B cell (primary cell): ENCODE results near the gene CST5. TPM values are rescaled to one million over a fixed set of nuclear protein-coding genes. Genes with fewer than 3 reads are reported as not detected.
"Not testable (repeated sequence)": the region's sequence is repeated elsewhere in the genome, so short reads cannot be mapped to it uniquely, and the experiment has no call there.

Experiments used
- ATAC-seq: fragments of 200-7000 bp; cut with Tn5 transposase; one replicate; pipeline ENCODE4 v1.10.0; 2021; ENCODE audit warnings: low read depth, mild to moderate bottlenecking, moderate number of reproducible peaks, moderate library complexity
- CTCF ChIA-PET: fragments of 350-600 bp; sonication (Branson Sonifier 250); formaldehyde crosslinking; loops from one replicate; lab custom pipeline; 2021; ENCODE audit warnings: antibody characterized with exemption, inconsistent platforms; lab: Charles Lee
- POLR2A ChIA-PET: fragments of 350-600 bp; sonication (Branson Sonifier 250); formaldehyde crosslinking; loops from one replicate; lab custom pipeline; 2021; ENCODE audit warnings: antibody characterized with exemption; lab: Charles Lee
- DNase-seq: peaks from one replicate; pipeline ENCODE4 v3.0.0; 2013
- H2AFZ ChIP-seq: 2 replicates; pipeline ENCODE4 v1.6.1; 2012; ENCODE audit warnings: mild to moderate bottlenecking, low read depth, low read length; ENCODE audit not compliant: insufficient read depth, poor library complexity, severe bottlenecking
- H3K27ac ChIP-seq, 2 donors: 1 replicate in 1 of 2; 2 replicates in 1 of 2; pipeline ENCODE4 v1.5.1; 2012 to 2013; ENCODE audit warnings: low read length in 2 of 2, mild to moderate bottlenecking in 2 of 2, moderate library complexity in 1 of 2
- H3K27me3 ChIP-seq, 4 experiments: fragments of 200-600 bp in 1 of 4; sonication (generic) in 1 of 4; replicated peaks in 1 of 4; 1 replicate in 2 of 4; 2 replicates in 2 of 4; pipeline versions ENCODE4 v1.6.1 to v1.7.0; 2013 to 2016; ENCODE audit warnings: low read length in 3 of 4, mild to moderate bottlenecking in 2 of 4, mixed read lengths in 1 of 4, moderate library complexity in 1 of 4; ENCODE audit not compliant: insufficient read depth in 4 of 4, control insufficient read depth in 3 of 4; ENCODE audit errors: control extremely low read depth in 1 of 4
- H3K36me3 ChIP-seq, 2 experiments: replicated peaks in 1 of 2; 1 replicate in 1 of 2; 2 replicates in 1 of 2; pipeline versions ENCODE4 v1.6.1 to v1.7.1; 2013; ENCODE audit warnings: low read length in 1 of 2; ENCODE audit not compliant: insufficient read depth in 2 of 2, control insufficient read depth in 1 of 2; ENCODE audit errors: control extremely low read depth in 1 of 2, extremely low read depth in 1 of 2
- H3K4me1 ChIP-seq, 2 donors: fragments of 200-600 bp in 1 of 2; sonication (generic) in 1 of 2; 1 replicate in 1 of 2; 2 replicates in 1 of 2; pipeline versions ENCODE4 v1.5.1 to v1.6.1; 2013 to 2017; ENCODE audit warnings: low read length in 2 of 2; ENCODE audit not compliant: control insufficient read depth in 2 of 2, insufficient read depth in 2 of 2
- H3K4me2 ChIP-seq: replicated peaks from 2 replicates; pipeline ENCODE3; 2012; ENCODE audit warnings: mild to moderate bottlenecking, low read depth, low read length; ENCODE audit not compliant: poor library complexity, severe bottlenecking
- H3K4me3 ChIP-seq, 5 experiments: fragments of 200-600 bp in 1 of 5; sonication (generic) in 1 of 5; 1 replicate in 3 of 5; 2 replicates in 2 of 5; pipeline versions ENCODE4 v1.5.1 to v1.7.0; 2011 to 2016; ENCODE audit warnings: low read length in 4 of 5, mild to moderate bottlenecking in 4 of 5, low read depth in 2 of 5, control low read depth in 1 of 5, moderate library complexity in 1 of 5; ENCODE audit not compliant: insufficient read depth in 1 of 5; ENCODE audit errors: control extremely low read depth in 1 of 5, extremely low read depth in 1 of 5
- H3K79me2 ChIP-seq: fragments of 200-600 bp; sonication (generic); one replicate; pipeline ENCODE4 v1.6.0; 2016; ENCODE audit warnings: low read length; ENCODE audit not compliant: control insufficient read depth, insufficient read depth
- H3K9ac ChIP-seq: fragments of 200-600 bp; sonication (generic); 2 replicates; pipeline ENCODE4 v1.6.1; 2017; ENCODE audit warnings: mild to moderate bottlenecking, low read length, moderate library complexity
- H3K9me3 ChIP-seq, 3 donors: one replicate each; pipeline versions ENCODE4 v1.6.1 to v1.7.1; 2013; ENCODE audit warnings: low read length in 2 of 3; ENCODE audit not compliant: control insufficient read depth in 2 of 3, insufficient read depth in 1 of 3; ENCODE audit errors: control extremely low read depth in 1 of 3
- H4K20me1 ChIP-seq: 2 replicates; pipeline ENCODE4 v1.6.0; 2012; ENCODE audit warnings: mild to moderate bottlenecking, low read length; ENCODE audit not compliant: insufficient read depth, control insufficient read depth, poor library complexity, severe bottlenecking
- H3K27ac Mint-ChIP-seq: one replicate; pipeline ENCODE4 v1.8.0; 2021; ENCODE audit warnings: mixed read lengths
- H3K27me3 Mint-ChIP-seq: one replicate; pipeline ENCODE4 v1.8.0; 2021; ENCODE audit warnings: mixed read lengths
- H3K4me1 Mint-ChIP-seq: one replicate; pipeline ENCODE4 v1.8.0; 2021; ENCODE audit warnings: mixed read lengths
- H3K4me3 Mint-ChIP-seq: one replicate; pipeline ENCODE4 v1.8.0; 2021; ENCODE audit warnings: mixed read lengths
- H3K9me3 Mint-ChIP-seq: one replicate; pipeline ENCODE4 v1.8.0; 2022; ENCODE audit warnings: mixed read lengths; ENCODE audit not compliant: insufficient read depth
- EZH2 ChIP-seq: IDR thresholded peaks from 2 replicates; pipeline ENCODE4 v1.6.1; 2012; ENCODE audit warnings: borderline replicate concordance, low read depth, mild to moderate bottlenecking, moderate library complexity, low read length; ENCODE audit not compliant: insufficient read depth, poor library complexity, severe bottlenecking
- WGBS: methylation state at CpG from one replicate; pipeline ENCODE4 v1.1.5; 2013; ENCODE audit warnings: missing lambda C conversion rate; ENCODE audit not compliant: insufficient coverage; 5-methylcytosine and 5-hydroxymethylcytosine counted together
- intact Hi-C: fragments of 100-400 bp; cut with micrococcal nuclease; formaldehyde crosslinking; loops from one replicate; pipeline ENCODE4 v1.10.0; 2022
- polyA plus RNA-seq: library from polyadenylated mRNA; depleted of rRNA; stranded (reverse); fragments of >200 nt; gene quantifications from 2 replicates; pipeline ENCODE4 v1.2.3, GENCODE V29; 2012
- total RNA-seq, 2 donors: library from RNA; stranded (reverse); fragments of 120-200 nt in 1 of 2; gene quantifications; 1 replicate in 1 of 2; 2 replicates in 1 of 2; pipeline versions ENCODE4 v1.2.3 to v1.2.4, GENCODE V29; 2013 to 2022
- TF ChIP-seq, protein P1 (sequence below): fragments of 200-600 bp; IDR thresholded peaks from one replicate; pipeline ENCODE4 v1.8.0; 2022; ENCODE audit warnings: antibody characterized with exemption, mild to moderate bottlenecking

The CST5 gene
- total and polyA plus RNA-seq, 2 donors (not counting 1 experiment from before 2014, with no cell fraction given): not detected

DNA sequence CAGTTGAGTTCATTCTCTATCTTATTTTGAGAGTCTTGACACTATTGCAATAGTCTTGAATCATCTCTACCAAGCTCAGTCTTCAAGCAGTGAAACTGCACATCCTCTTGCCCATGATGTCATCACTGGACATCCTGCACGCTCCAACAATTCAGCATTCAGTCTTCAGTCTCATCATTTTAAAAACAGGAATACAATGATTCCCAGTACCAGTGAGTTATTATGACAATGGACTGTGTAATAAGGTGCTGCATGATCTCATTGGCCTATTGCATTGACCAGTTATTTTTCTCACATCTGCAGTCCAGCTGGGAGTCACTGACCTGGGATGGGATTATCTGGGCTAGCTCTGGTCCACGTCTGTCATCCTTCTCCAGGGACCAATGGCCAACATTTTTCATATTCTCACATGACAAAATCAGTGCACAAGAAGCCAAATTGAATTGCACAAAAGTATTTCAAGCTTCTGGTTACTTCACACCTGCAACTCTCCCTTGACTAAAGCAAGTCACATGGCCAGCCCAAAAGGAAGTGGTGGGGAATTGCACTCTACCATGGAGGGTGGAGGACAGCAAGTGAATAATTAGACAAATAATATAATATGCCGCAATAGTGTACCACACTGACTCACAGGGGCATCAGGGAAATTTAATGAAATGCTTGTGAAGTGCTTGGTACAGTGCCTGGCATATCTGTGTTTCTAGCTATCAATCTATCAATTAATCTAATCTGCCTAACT is 46.6 kb downstream of the CST5 start:
- H2AFZ ChIP-seq: no peak overlapping the region
- Mint-ChIP-seq H3K4me3 (no peak overlapping the region), H3K9me3 (no peaks in the 10 kb centered on the region), H3K4me1 (no peaks in the 10 kb centered on the region), H3K27ac (no peak overlapping the region), H3K27me3 (peaks cover 5% of the 10 kb centered on the region)
- H3K4me1 ChIP-seq: no peaks in the 10 kb centered on the region
- POLR2A ChIA-PET: no interaction called here
- no peaks in the 10 kb centered on the region for H3K79me2 ChIP-seq
- no peak overlapping the region for H3K27ac ChIP-seq
- no peak overlapping the region for H3K9ac ChIP-seq
- no peak for DNase-seq
- H3K9me3 ChIP-seq: no peaks in the 10 kb centered on the region
- H3K36me3 ChIP-seq: no peaks in the 10 kb centered on the region
- H3K4me2 ChIP-seq: no peak overlapping the region
- CTCF ChIA-PET: no interaction called here
- no peaks in the 10 kb centered on the region for H4K20me1 ChIP-seq
- no peak for ATAC-seq
- no peaks in the 10 kb centered on the region for H3K27me3 ChIP-seq
- TF ChIP-seq, protein P1, sequence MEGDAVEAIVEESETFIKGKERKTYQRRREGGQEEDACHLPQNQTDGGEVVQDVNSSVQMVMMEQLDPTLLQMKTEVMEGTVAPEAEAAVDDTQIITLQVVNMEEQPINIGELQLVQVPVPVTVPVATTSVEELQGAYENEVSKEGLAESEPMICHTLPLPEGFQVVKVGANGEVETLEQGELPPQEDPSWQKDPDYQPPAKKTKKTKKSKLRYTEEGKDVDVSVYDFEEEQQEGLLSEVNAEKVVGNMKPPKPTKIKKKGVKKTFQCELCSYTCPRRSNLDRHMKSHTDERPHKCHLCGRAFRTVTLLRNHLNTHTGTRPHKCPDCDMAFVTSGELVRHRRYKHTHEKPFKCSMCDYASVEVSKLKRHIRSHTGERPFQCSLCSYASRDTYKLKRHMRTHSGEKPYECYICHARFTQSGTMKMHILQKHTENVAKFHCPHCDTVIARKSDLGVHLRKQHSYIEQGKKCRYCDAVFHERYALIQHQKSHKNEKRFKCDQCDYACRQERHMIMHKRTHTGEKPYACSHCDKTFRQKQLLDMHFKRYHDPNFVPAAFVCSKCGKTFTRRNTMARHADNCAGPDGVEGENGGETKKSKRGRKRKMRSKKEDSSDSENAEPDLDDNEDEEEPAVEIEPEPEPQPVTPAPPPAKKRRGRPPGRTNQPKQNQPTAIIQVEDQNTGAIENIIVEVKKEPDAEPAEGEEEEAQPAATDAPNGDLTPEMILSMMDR: no peak
- TF ChIP-seq EZH2: no peak
- WGBS: 61% methylated on average over 2 of the region's 3 CpGs
- no peak overlapping the region for H3K4me3 ChIP-seq
- intact Hi-C loops: no loop called here

DNA sequence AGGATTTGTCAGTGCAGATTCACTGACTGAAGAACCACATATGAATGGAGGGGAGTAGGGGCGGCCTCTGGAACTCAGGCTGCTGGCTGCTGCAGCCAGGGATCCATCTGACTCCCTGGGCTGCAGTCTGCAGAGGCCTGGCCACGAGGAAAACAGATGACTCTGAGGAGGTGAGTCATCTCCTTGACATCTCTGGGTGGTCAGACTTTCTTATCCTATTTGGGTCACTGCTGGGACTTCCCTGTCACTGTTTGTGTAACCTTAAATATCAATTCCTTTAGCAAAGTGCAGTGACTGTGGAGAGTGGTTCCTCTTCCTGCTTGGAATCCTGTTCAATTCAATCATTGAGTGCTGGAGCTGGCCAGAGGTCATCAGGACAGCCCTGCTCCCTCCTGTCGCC is 47.6 kb downstream of the CST5 start:
- H4K20me1 ChIP-seq, DNase-seq, H3K9me3 ChIP-seq, intact Hi-C loops, H3K79me2 ChIP-seq, H2AFZ ChIP-seq, H3K4me3 ChIP-seq, H3K27ac ChIP-seq, H3K27me3 Mint-ChIP-seq, H3K4me1 ChIP-seq, ATAC-seq, H3K27me3 ChIP-seq, H3K4me3 Mint-ChIP-seq, CTCF ChIA-PET, H3K9me3 Mint-ChIP-seq, H3K27ac Mint-ChIP-seq, H3K9ac ChIP-seq, H3K4me2 ChIP-seq, H3K36me3 ChIP-seq, H3K4me1 Mint-ChIP-seq, POLR2A ChIA-PET: not testable (repeated sequence)
- 63% methylated on average over 3 of the region's 3 CpGs for WGBS
